GM12878 (cell line): ENCODE data around the gene KLK3. TPM values are rescaled to one million over a fixed set of nuclear protein-coding genes. Genes with fewer than 3 reads are reported as not detected.

Experiments used
- ATAC-seq: fragments of 200-7000 bp; cut with Tn5 transposase; 3 replicates; pipeline ENCODE4 v1.9.1; 2020; ENCODE audit warnings: mild to moderate bottlenecking, moderate library complexity
- BruUV-seq: library from RNA; stranded (reverse); fragments of 400-500 nt; replicated peaks from 2 replicates; lab custom pipeline; 2021; lab: Mats Ljungman, UMichigan
- CTCF ChIA-PET: fragments of 300-600 bp; sonication (Branson Sonifier 250); formaldehyde crosslinking; extraction: SDS; loops from one replicate; lab custom pipeline; 2021; ENCODE audit warnings: inconsistent platforms; lab: Yijun Ruan, JAX
- POLR2A ChIA-PET: fragments of 350-600 bp; formaldehyde crosslinking; extraction: SDS; loops from one replicate; lab custom pipeline; 2021; ENCODE audit warnings: inconsistent platforms; lab: Charles Lee
- RAD21 ChIA-PET: fragments of 300-600 bp; sonication (Branson Sonifier 250); formaldehyde crosslinking; loops from one replicate; lab custom pipeline; 2023; ENCODE audit warnings: antibody characterized with exemption; ENCODE audit not compliant: unreplicated experiment; lab: Charles Lee
- SMC1A ChIA-PET: fragments of 300-600 bp; sonication (Branson Sonifier 250); formaldehyde crosslinking; loops from one replicate; lab custom pipeline; 2023; ENCODE audit not compliant: unreplicated experiment, uncharacterized antibody; lab: Charles Lee
- DNase-seq: peaks from one replicate; pipeline ENCODE4 v3.0.0-alpha.2; 2011; ENCODE audit warnings: low read depth, low spot score
- FAIRE-seq: peaks from 3 replicates; lab custom pipeline; 2011; peaks lifted over from hg19 to GRCh38; lab: Jason Lieb, UNC
- H2AFZ ChIP-seq: 2 replicates; pipeline ENCODE4 v1.6.0; 2011; ENCODE audit warnings: low read depth, low read length, control low read depth; ENCODE audit not compliant: control insufficient read depth
- H3K27ac ChIP-seq: 2 replicates; pipeline ENCODE4 v1.5.1; 2011; ENCODE audit warnings: control low read depth; ENCODE audit not compliant: control insufficient read depth, insufficient read depth
- H3K27me3 ChIP-seq, 2 experiments: replicated peaks in 1 of 2; 2 replicates each; pipeline versions ENCODE4 v1.6.0 to v1.6.1; 2011; ENCODE audit warnings: low read length in 1 of 2; ENCODE audit not compliant: control insufficient read depth in 2 of 2, insufficient read depth in 2 of 2
- H3K36me3 ChIP-seq, 2 experiments: 2 replicates each; pipeline ENCODE4 v1.5.1; 2011; ENCODE audit warnings: low read length in 1 of 2; ENCODE audit not compliant: control insufficient read depth in 2 of 2, insufficient read depth in 2 of 2
- H3K4me1 ChIP-seq: 2 replicates; pipeline ENCODE4 v1.6.1; 2011; ENCODE audit warnings: mild to moderate bottlenecking, low read length, moderate library complexity, mixed read lengths; ENCODE audit not compliant: control insufficient read depth, insufficient read depth
- H3K4me2 ChIP-seq: 2 replicates; pipeline ENCODE4 v1.6.0; 2011; ENCODE audit warnings: control low read depth; ENCODE audit not compliant: control insufficient read depth, insufficient read depth
- H3K4me3 ChIP-seq: fragments of 200-600 bp; sonication (generic); 2 replicates; pipeline ENCODE4 v1.5.1; 2016
- H3K79me2 ChIP-seq: 2 replicates; pipeline ENCODE4 v1.6.0; 2011; ENCODE audit warnings: low read length; ENCODE audit not compliant: control insufficient read depth, insufficient read depth
- H3K9ac ChIP-seq: 2 replicates; pipeline ENCODE4 v1.8.0; 2011; ENCODE audit warnings: low read length, control low read depth, mixed read lengths; ENCODE audit not compliant: control insufficient read depth, insufficient read depth
- H3K9me3 ChIP-seq: replicated peaks from 3 replicates; pipeline ENCODE4 v1.5.1; 2011; ENCODE audit warnings: mild to moderate bottlenecking, low read length; ENCODE audit not compliant: control insufficient read depth, insufficient read depth
- H4K20me1 ChIP-seq: 2 replicates; pipeline ENCODE4 v1.6.0; 2011; ENCODE audit not compliant: control insufficient read depth, insufficient read depth
- CEBPZ ChIP-seq: fragments of 150-350 bp; IDR thresholded peaks from 2 replicates; pipeline ENCODE4 v1.6.1; 2016; ENCODE audit warnings: low read depth, low read length
- EED ChIP-seq: sonication (generic); IDR thresholded peaks from 2 replicates; pipeline ENCODE4 v1.6.1; 2016; ENCODE audit warnings: antibody characterized with exemption, low read depth
- MEF2A ChIP-seq: IDR thresholded peaks from 2 replicates; pipeline ENCODE4 v1.6.1; 2011; ENCODE audit warnings: low read depth, mild to moderate bottlenecking, low read length, moderate library complexity; ENCODE audit not compliant: insufficient read depth
- NKRF ChIP-seq: fragments of 450-650 bp; conservative IDR thresholded peaks from 2 replicates; pipeline ENCODE4 v1.6.1; 2017; ENCODE audit warnings: mild to moderate bottlenecking, moderate library complexity
- POLR2A ChIP-seq: IDR thresholded peaks from 2 replicates; pipeline ENCODE4 v1.6.1; 2011; ENCODE audit warnings: low read depth, mild to moderate bottlenecking, low read length
- RAD51 ChIP-seq: fragments of 450-650 bp; IDR thresholded peaks from 2 replicates; pipeline ENCODE4 v1.6.1; 2016; ENCODE audit warnings: moderate library complexity, mild to moderate bottlenecking, inconsistent platforms
- RFX5 ChIP-seq: IDR thresholded peaks from 2 replicates; pipeline ENCODE4 v1.6.1; 2011; ENCODE audit warnings: low read depth, low read length, improper control_type of control experiment
- WGBS: methylation state at CpG from one replicate; pipeline ENCODE4 v1.1.6; 2016; ENCODE audit warnings: low lambda C conversion rate; ENCODE audit not compliant: insufficient replicate concordance, insufficient coverage; ENCODE audit errors: missing lambda C conversion rate; 5-methylcytosine and 5-hydroxymethylcytosine counted together
- in situ Hi-C: fragments of 300-500 bp; cut with MboI; formaldehyde crosslinking; loops from 9 replicates; pipeline ENCODE4 v1.14.3; 2018; ENCODE audit warnings: mixed read lengths
- intact Hi-C: fragments of 100-400 bp; cut with micrococcal nuclease; formaldehyde crosslinking; loops from one replicate; pipeline ENCODE4 v1.14.2; 2022; ENCODE audit not compliant: unreplicated experiment
- polyA plus RNA-seq, 11 experiments: library from polyadenylated mRNA; depleted of rRNA in 4 of 11; unstranded in 6 of 11; stranded (reverse) in 5 of 11; fragments of >200 nt; fragmentation: Nextera tagmentation in 4 of 11; fragmentation: Illumina TruSeq in 1 of 11; extraction: Ambion mirVana in 4 of 11; extraction: Trizol in 1 of 11; gene quantifications; 1 replicate in 1 of 11; 2 replicates in 10 of 11; pipeline versions ENCODE4 v1.2.1 to v1.2.3, GENCODE V29; 2011 to 2016; ENCODE audit warnings: inconsistent platforms in 2 of 11, missing spikeins in 2 of 11, low read depth in 1 of 11
- total RNA-seq, 4 experiments: library from RNA; depleted of rRNA in 3 of 4; stranded (reverse); fragments of >200 nt in 3 of 4; fragmentation: Illumina TruSeq in 1 of 4; extraction: Trizol in 1 of 4; gene quantifications; 2 replicates each; pipeline versions ENCODE4 v1.2.1 to v1.2.3, GENCODE V29; 2013 to 2021
- TF ChIP-seq, protein P1 (sequence below): fragments of 450-650 bp; IDR thresholded peaks from 2 replicates; pipeline ENCODE4 v1.6.1; 2017; ENCODE audit warnings: low read depth, mild to moderate bottlenecking, moderate library complexity

KLK3 gene
- total and polyA plus RNA-seq, 10 of the 15 experiments (the other 5 are each of a cell fraction or from before 2014, with no cell fraction given): 0.31 TPM; not detected in 9

- ATAC-seq: no peak
- CTCF ChIA-PET: interaction anchor here (1.5 kb wide), 1 partner anchor 48 kb away, joined by 5 read pairs; no protein-coding TSS in a partner anchor
- Histone ChIP-seq H2AFZ (no peak within 1 kb of the TSS), H3K79me2 (no peaks in the 10 kb centered on the region)
- no peak for TF ChIP-seq EED
- TF ChIP-seq POLR2A: no peak
- no peak for TF ChIP-seq MEF2A
- no peak for TF ChIP-seq NKRF
- no peak for TF ChIP-seq CEBPZ
- TF ChIP-seq, protein P1, sequence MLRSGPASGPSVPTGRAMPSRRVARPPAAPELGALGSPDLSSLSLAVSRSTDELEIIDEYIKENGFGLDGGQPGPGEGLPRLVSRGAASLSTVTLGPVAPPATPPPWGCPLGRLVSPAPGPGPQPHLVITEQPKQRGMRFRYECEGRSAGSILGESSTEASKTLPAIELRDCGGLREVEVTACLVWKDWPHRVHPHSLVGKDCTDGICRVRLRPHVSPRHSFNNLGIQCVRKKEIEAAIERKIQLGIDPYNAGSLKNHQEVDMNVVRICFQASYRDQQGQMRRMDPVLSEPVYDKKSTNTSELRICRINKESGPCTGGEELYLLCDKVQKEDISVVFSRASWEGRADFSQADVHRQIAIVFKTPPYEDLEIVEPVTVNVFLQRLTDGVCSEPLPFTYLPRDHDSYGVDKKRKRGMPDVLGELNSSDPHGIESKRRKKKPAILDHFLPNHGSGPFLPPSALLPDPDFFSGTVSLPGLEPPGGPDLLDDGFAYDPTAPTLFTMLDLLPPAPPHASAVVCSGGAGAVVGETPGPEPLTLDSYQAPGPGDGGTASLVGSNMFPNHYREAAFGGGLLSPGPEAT: no peak
- no peak for TF ChIP-seq RAD51
- no peak for TF ChIP-seq RFX5
- TF ChIP-seq, all 136 proteins: peak for 0
- H3K36me3 ChIP-seq: no peaks in the 10 kb centered on the region
- in situ Hi-C loops (no loop called here), intact Hi-C loops (no loop called here)
- 32% methylated on average over 3 of the region's 3 CpGs for WGBS
- no peaks in the 10 kb centered on the region for H4K20me1 ChIP-seq
- DNase-seq (no peak), FAIRE-seq (no peak)
- ChIA-PET RAD21 (no interaction called here), SMC1A (no interaction called here), POLR2A (no interaction called here)
- BruUV-seq: no TSS peak
- H3K9me3 ChIP-seq: no peaks in the 10 kb centered on the region
- H3K9ac ChIP-seq: no peak within 1 kb of the TSS
- H3K27me3 ChIP-seq: no peaks in the 10 kb centered on the region
- no peak within 1 kb of the TSS for H3K27ac ChIP-seq
- peaks cover 17% of the 10 kb centered on the region for H3K4me1 ChIP-seq
- no peak within 1 kb of the TSS for H3K4me3 ChIP-seq
- no peak within 1 kb of the TSS for H3K4me2 ChIP-seq
These were observed 18.3 kb downstream of the KLK3 start, which contains the start of gene KLK2 for GRCh38 chr19:50873056-50873455. Gene KLK2 (plus strand): TSS chr19:50873439. CDS start chr19:50873474, 35 bp downstream.
